Neural progenitor cell (in vitro differentiated cells): ENCODE measurements around the gene PTBP3. TPM values are rescaled to one million over a fixed set of nuclear protein-coding genes. Genes with fewer than 3 reads are reported as not detected.

Source experiments
- DNase-seq: peaks from one replicate; pipeline ENCODE4 v3.0.0-alpha.2; 2016; ENCODE audit warnings: low spot score
- H2AFZ ChIP-seq: fragments of 200-600 bp; sonication (generic); replicated peaks from 2 replicates; pipeline ENCODE4 v1.6.1; 2016; ENCODE audit warnings: antibody characterized with exemption
- H3F3A ChIP-seq: fragments of 200-600 bp; sonication (generic); 2 replicates; pipeline ENCODE4 v1.6.1; 2016; ENCODE audit warnings: antibody characterized with exemption, low read depth
- H3K27ac ChIP-seq: fragments of 200-600 bp; sonication (generic); 2 replicates; pipeline ENCODE4 v1.5.1; 2016; ENCODE audit warnings: mild to moderate bottlenecking
- H3K27me3 ChIP-seq: fragments of 200-600 bp; sonication (generic); 2 replicates; pipeline ENCODE4 v1.6.1; 2016; ENCODE audit warnings: mild to moderate bottlenecking, moderate library complexity
- H3K36me3 ChIP-seq: fragments of 200-600 bp; sonication (generic); 2 replicates; pipeline ENCODE4 v1.5.1; 2016
- H3K4me1 ChIP-seq: fragments of 200-600 bp; sonication (generic); 2 replicates; pipeline ENCODE4 v1.6.1; 2016; ENCODE audit warnings: mixed run types
- H3K4me2 ChIP-seq: fragments of 200-600 bp; sonication (generic); 2 replicates; pipeline ENCODE4 v1.6.1; 2016
- H3K4me3 ChIP-seq: fragments of 200-600 bp; sonication (generic); 2 replicates; pipeline ENCODE4 v1.5.1; 2016
- H3K79me2 ChIP-seq: fragments of 200-600 bp; sonication (generic); 2 replicates; pipeline ENCODE4 v1.6.1; 2016; ENCODE audit warnings: low read depth
- H3K9ac ChIP-seq: fragments of 200-600 bp; sonication (generic); 2 replicates; pipeline ENCODE4 v1.6.1; 2016
- H3K9me3 ChIP-seq: fragments of 200-600 bp; sonication (generic); 2 replicates; pipeline ENCODE4 v1.5.1; 2016; ENCODE audit warnings: low read depth
- H4K20me1 ChIP-seq: fragments of 200-600 bp; sonication (generic); 2 replicates; pipeline ENCODE4 v1.6.1; 2016; ENCODE audit warnings: low read depth
- H3K27ac Mint-ChIP-seq: 3 replicates; pipeline ENCODE4 v1.8.0; 2021; ENCODE audit warnings: mixed read lengths
- H3K27me3 Mint-ChIP-seq: 2 replicates; pipeline ENCODE4 v1.8.0; 2022; ENCODE audit warnings: low read depth, mild to moderate bottlenecking, inconsistent platforms, moderate library complexity, mixed read lengths; ENCODE audit not compliant: insufficient read depth
- H3K36me3 Mint-ChIP-seq: 3 replicates; pipeline ENCODE4 v1.8.0; 2021; ENCODE audit warnings: mixed read lengths
- H3K4me1 Mint-ChIP-seq: 3 replicates; pipeline ENCODE4 v1.8.0; 2021; ENCODE audit warnings: mixed read lengths
- H3K4me3 Mint-ChIP-seq: 3 replicates; pipeline ENCODE4 v1.8.0; 2021; ENCODE audit warnings: mild to moderate bottlenecking, moderate library complexity, mixed read lengths
- H3K9me3 Mint-ChIP-seq: 3 replicates; pipeline ENCODE4 v1.8.0; 2020; ENCODE audit warnings: mixed read lengths
- EZH2 ChIP-seq: fragments of 200-600 bp; sonication (generic); IDR thresholded peaks from 2 replicates; pipeline ENCODE4 v1.6.1; 2017; ENCODE audit warnings: antibody characterized with exemption, mild to moderate bottlenecking, moderate library complexity
- EZH2phosphoT487 ChIP-seq: fragments of 200-600 bp; sonication (generic); IDR thresholded peaks from 2 replicates; pipeline ENCODE4 v1.6.1; 2017; ENCODE audit warnings: antibody characterized with exemption
- total RNA-seq: library from RNA; depleted of rRNA; stranded (reverse); fragments of >200 nt; gene quantifications from 2 replicates; pipeline ENCODE4 v1.2.3, GENCODE V29; 2015; ENCODE audit warnings: low replicate concordance
- TF ChIP-seq, protein P1 (sequence below): fragments of 200-600 bp; sonication (generic); IDR thresholded peaks from 2 replicates; pipeline ENCODE4 v1.5.1; 2017; ENCODE audit warnings: antibody characterized with exemption, mild to moderate bottlenecking

Gene PTBP3
- total RNA-seq, 1 donor from 2014 or later = 84.7 TPM

- Histone ChIP-seq H4K20me1 (no peaks in the 10 kb centered on the region), H3K79me2 (no peaks in the 10 kb centered on the region), H3K27ac (no peak overlapping the region), H3K4me3 (no peak overlapping the region), H2AFZ (no peak overlapping the region), H3K9me3 (no peaks in the 10 kb centered on the region), H3K4me2 (no peak overlapping the region), H3K27me3 (no peaks in the 10 kb centered on the region), H3F3A (no peaks in the 10 kb centered on the region), H3K36me3 (no peaks in the 10 kb centered on the region), H3K9ac (no peak overlapping the region), H3K4me1 (no peaks in the 10 kb centered on the region)
- H3K36me3 Mint-ChIP-seq = no peaks in the 10 kb centered on the region
- H3K4me3 Mint-ChIP-seq = no peak overlapping the region
- no peak for DNase-seq
- peaks cover 4% of the 10 kb centered on the region for H3K4me1 Mint-ChIP-seq
- H3K9me3 Mint-ChIP-seq = no peaks in the 10 kb centered on the region
- H3K27ac Mint-ChIP-seq = no peak overlapping the region
- TF ChIP-seq EZH2phosphoT487 = no peak
- TF ChIP-seq, protein P1, sequence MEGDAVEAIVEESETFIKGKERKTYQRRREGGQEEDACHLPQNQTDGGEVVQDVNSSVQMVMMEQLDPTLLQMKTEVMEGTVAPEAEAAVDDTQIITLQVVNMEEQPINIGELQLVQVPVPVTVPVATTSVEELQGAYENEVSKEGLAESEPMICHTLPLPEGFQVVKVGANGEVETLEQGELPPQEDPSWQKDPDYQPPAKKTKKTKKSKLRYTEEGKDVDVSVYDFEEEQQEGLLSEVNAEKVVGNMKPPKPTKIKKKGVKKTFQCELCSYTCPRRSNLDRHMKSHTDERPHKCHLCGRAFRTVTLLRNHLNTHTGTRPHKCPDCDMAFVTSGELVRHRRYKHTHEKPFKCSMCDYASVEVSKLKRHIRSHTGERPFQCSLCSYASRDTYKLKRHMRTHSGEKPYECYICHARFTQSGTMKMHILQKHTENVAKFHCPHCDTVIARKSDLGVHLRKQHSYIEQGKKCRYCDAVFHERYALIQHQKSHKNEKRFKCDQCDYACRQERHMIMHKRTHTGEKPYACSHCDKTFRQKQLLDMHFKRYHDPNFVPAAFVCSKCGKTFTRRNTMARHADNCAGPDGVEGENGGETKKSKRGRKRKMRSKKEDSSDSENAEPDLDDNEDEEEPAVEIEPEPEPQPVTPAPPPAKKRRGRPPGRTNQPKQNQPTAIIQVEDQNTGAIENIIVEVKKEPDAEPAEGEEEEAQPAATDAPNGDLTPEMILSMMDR = no peak
- H3K27me3 Mint-ChIP-seq = no peaks in the 10 kb centered on the region
These were observed 18.8 kb upstream of the PTBP3 start for GRCh38 chr9:112352209-112352608.

GRCh38 chr9:112351184-112351583, 17.8 kb upstream of the PTBP3 start:
- Histone ChIP-seq H3K79me2 (no peaks in the 10 kb centered on the region), H3K27me3 (no peaks in the 10 kb centered on the region), H2AFZ (no peak overlapping the region), H3K4me1 (no peaks in the 10 kb centered on the region), H3K9me3 (no peaks in the 10 kb centered on the region), H3K27ac (no peak overlapping the region), H3K9ac (no peak overlapping the region), H3F3A (no peaks in the 10 kb centered on the region), H3K4me3 (no peak overlapping the region), H3K4me2 (no peak overlapping the region), H3K36me3 (no peaks in the 10 kb centered on the region), H4K20me1 (no peaks in the 10 kb centered on the region)
- H3K4me1 Mint-ChIP-seq = peaks cover 4% of the 10 kb centered on the region
- no peak overlapping the region for H3K4me3 Mint-ChIP-seq
- no peaks in the 10 kb centered on the region for H3K27me3 Mint-ChIP-seq
- no peaks in the 10 kb centered on the region for H3K9me3 Mint-ChIP-seq
- no peak for DNase-seq
- H3K36me3 Mint-ChIP-seq = no peaks in the 10 kb centered on the region
- H3K27ac Mint-ChIP-seq = no peak overlapping the region
- TF ChIP-seq EZH2phosphoT487 = no peak
- TF ChIP-seq, protein P1 = no peak
- TF ChIP-seq EZH2 = no peak

- Histone ChIP-seq H3K9ac (no peak overlapping the region), H3K27me3 (no peaks in the 10 kb centered on the region), H2AFZ (peak overlapping the region; percentile 60), H3K79me2 (no peaks in the 10 kb centered on the region), H3K4me3 (no peak overlapping the region), H3K27ac (no peak overlapping the region), H3K4me2 (peak overlapping the region; percentile 14), H4K20me1 (no peaks in the 10 kb centered on the region), H3K36me3 (no peaks in the 10 kb centered on the region), H3K9me3 (no peaks in the 10 kb centered on the region), H3K4me1 (no peaks in the 10 kb centered on the region), H3F3A (no peaks in the 10 kb centered on the region)
- TF ChIP-seq EZH2 (no peak), EZH2phosphoT487 (no peak)
- TF ChIP-seq, protein P1 = no peak
- H3K36me3 Mint-ChIP-seq = no peaks in the 10 kb centered on the region
- H3K27me3 Mint-ChIP-seq = no peaks in the 10 kb centered on the region
- no peaks in the 10 kb centered on the region for H3K9me3 Mint-ChIP-seq
- DNase-seq = no peak
- no peak overlapping the region for H3K4me3 Mint-ChIP-seq
- H3K4me1 Mint-ChIP-seq = peaks cover 4% of the 10 kb centered on the region
- H3K27ac Mint-ChIP-seq = no peak overlapping the region
These were observed 15.6 kb upstream of the PTBP3 start for GRCh38 chr9:112349008-112349333.
